H9 (cell line): Measurements from ENCODE around the gene MRLN. TPM values are rescaled to one million over a fixed set of nuclear protein-coding genes. Genes with fewer than 3 reads are reported as not detected.

Experiments
- DNase-seq: peaks from one replicate; pipeline ENCODE4 v3.0.0-alpha.2; 2017
- H2AFZ ChIP-seq: one replicate; pipeline ENCODE4 v1.6.1; 2013; ENCODE audit warnings: mild to moderate bottlenecking, low read length, control low read depth, moderate library complexity
- H2AK5ac ChIP-seq: 2 replicates; pipeline ENCODE4 v1.6.1; 2013; ENCODE audit warnings: low read length, control low read depth, mixed read lengths; ENCODE audit not compliant: insufficient read length
- H2BK120ac ChIP-seq: one replicate; pipeline ENCODE4 v1.6.1; 2013; ENCODE audit warnings: low read depth, mild to moderate bottlenecking, low read length, control low read depth, inconsistent platforms; ENCODE audit not compliant: poor library complexity, severe bottlenecking
- H2BK12ac ChIP-seq: 2 replicates; pipeline ENCODE4 v1.6.1; 2013; ENCODE audit warnings: low read length, control low read depth, mixed read lengths, low read depth; ENCODE audit not compliant: insufficient read length
- H2BK15ac ChIP-seq: 2 replicates; pipeline ENCODE4 v1.6.1; 2013; ENCODE audit warnings: low read depth, low read length, control low read depth
- H2BK20ac ChIP-seq: one replicate; pipeline ENCODE4 v1.6.1; 2013; ENCODE audit warnings: low read depth, mild to moderate bottlenecking, low read length, control low read depth, inconsistent platforms; ENCODE audit not compliant: poor library complexity, severe bottlenecking
- H2BK5ac ChIP-seq: 2 replicates; pipeline ENCODE4 v1.6.1; 2013; ENCODE audit warnings: low read length, control low read depth, mixed read lengths; ENCODE audit not compliant: insufficient read length
- H3K14ac ChIP-seq: 2 replicates; pipeline ENCODE4 v1.6.1; 2013; ENCODE audit warnings: low read length, control low read depth; ENCODE audit not compliant: insufficient read depth
- H3K18ac ChIP-seq: 2 replicates; pipeline ENCODE4 v1.6.1; 2013; ENCODE audit warnings: low read depth, mild to moderate bottlenecking, mixed read lengths, low read length, control low read depth; ENCODE audit not compliant: insufficient read length
- H3K23ac ChIP-seq: 2 replicates; pipeline ENCODE4 v1.6.1; 2013; ENCODE audit warnings: low read length, control low read depth, mixed read lengths, low read depth; ENCODE audit not compliant: insufficient read length
- H3K23me2 ChIP-seq: 2 replicates; pipeline ENCODE4 v1.6.1; 2013; ENCODE audit warnings: low read depth, mild to moderate bottlenecking, mixed read lengths, low read length, control low read depth; ENCODE audit not compliant: insufficient read length, poor library complexity, severe bottlenecking
- H3K27ac ChIP-seq: 2 replicates; pipeline ENCODE4 v1.5.1; 2013; ENCODE audit warnings: low read length, control low read depth, mixed read lengths, low read depth; ENCODE audit not compliant: insufficient read length
- H3K27me3 ChIP-seq: 2 replicates; pipeline ENCODE4 v1.6.1; 2013; ENCODE audit warnings: low read length, control low read depth, inconsistent platforms; ENCODE audit not compliant: insufficient read depth
- H3K4ac ChIP-seq: 2 replicates; pipeline ENCODE4 v1.6.1; 2013; ENCODE audit warnings: low read depth, mild to moderate bottlenecking, control low read depth, inconsistent platforms, low read length, moderate library complexity
- H3K4me1 ChIP-seq: 2 replicates; pipeline ENCODE4 v1.6.1; 2013; ENCODE audit warnings: low read length, control low read depth, inconsistent platforms; ENCODE audit not compliant: insufficient read depth
- H3K4me2 ChIP-seq: 2 replicates; pipeline ENCODE4 v1.6.1; 2013; ENCODE audit warnings: low read length, control low read depth, mixed read lengths; ENCODE audit not compliant: insufficient read length, insufficient read depth
- H3K56ac ChIP-seq: 2 replicates; pipeline ENCODE4 v1.6.1; 2013; ENCODE audit warnings: low read depth, mild to moderate bottlenecking, mixed read lengths, low read length, control low read depth; ENCODE audit not compliant: insufficient read length
- H3K79me1 ChIP-seq: 2 replicates; pipeline ENCODE4 v1.6.1; 2013; ENCODE audit warnings: low read depth, mild to moderate bottlenecking, moderate library complexity, low read length, control low read depth, inconsistent platforms; ENCODE audit not compliant: insufficient read depth, poor library complexity, severe bottlenecking
- H3K79me2 ChIP-seq: 2 replicates; pipeline ENCODE4 v1.6.1; 2013; ENCODE audit warnings: low read length, control low read depth, inconsistent platforms; ENCODE audit not compliant: insufficient read depth
- H3K9ac ChIP-seq: 2 replicates; pipeline ENCODE4 v1.6.1; 2013; ENCODE audit warnings: low read length, control low read depth, mixed read lengths; ENCODE audit not compliant: insufficient read length; ENCODE audit errors: extremely low read depth
- H3K9me3 ChIP-seq: one replicate; pipeline ENCODE4 v1.6.1; 2013; ENCODE audit warnings: low read depth, low read length, inconsistent platforms; ENCODE audit not compliant: control insufficient read depth
- H3T11ph ChIP-seq: one replicate; pipeline ENCODE4 v1.6.1; 2013; ENCODE audit warnings: mild to moderate bottlenecking, low read length, control low read depth, inconsistent platforms
- H4K20me1 ChIP-seq: one replicate; pipeline ENCODE4 v1.6.1; 2013; ENCODE audit not compliant: control insufficient read depth, insufficient read length, insufficient read depth
- H4K5ac ChIP-seq: 2 replicates; pipeline ENCODE4 v1.6.1; 2013; ENCODE audit warnings: low read depth, mild to moderate bottlenecking, mixed read lengths, low read length, control low read depth; ENCODE audit not compliant: insufficient read length
- H4K8ac ChIP-seq: replicated peaks from 2 replicates; pipeline ENCODE4 v1.6.1; 2013; ENCODE audit warnings: low read length, control low read depth, mixed read lengths, low read depth; ENCODE audit not compliant: insufficient read length
- H4K91ac ChIP-seq: 2 replicates; pipeline ENCODE4 v1.6.1; 2013; ENCODE audit warnings: low read depth, mild to moderate bottlenecking, moderate library complexity, mixed read lengths, low read length, control low read depth; ENCODE audit not compliant: insufficient read length
- H3K27ac Mint-ChIP-seq, 3 experiments: 2 replicates in 2 of 3; 3 replicates in 1 of 3; pipeline ENCODE4 v1.8.0; 2020 to 2021; ENCODE audit warnings: mixed read lengths in 3 of 3, mild to moderate bottlenecking in 1 of 3, moderate library complexity in 1 of 3
- H3K27me3 Mint-ChIP-seq: 2 replicates; pipeline ENCODE4 v1.8.0; 2021; ENCODE audit warnings: low read depth, mild to moderate bottlenecking, moderate library complexity, mixed read lengths
- H3K36me3 Mint-ChIP-seq, 3 experiments: 2 replicates in 2 of 3; 3 replicates in 1 of 3; pipeline ENCODE4 v1.8.0; 2020 to 2021; ENCODE audit warnings: low read depth in 3 of 3, mixed read lengths in 3 of 3; ENCODE audit not compliant: insufficient read depth in 1 of 3
- H3K4me1 Mint-ChIP-seq, 2 experiments: 2 replicates each; pipeline ENCODE4 v1.8.0; 2020; ENCODE audit warnings: mixed read lengths in 2 of 2
- H3K4me3 Mint-ChIP-seq, 2 experiments: 2 replicates in 1 of 2; 3 replicates in 1 of 2; pipeline ENCODE4 v1.8.0; 2020 to 2021; ENCODE audit warnings: mild to moderate bottlenecking in 2 of 2, mixed read lengths in 2 of 2, moderate library complexity in 1 of 2
- H3K9me3 Mint-ChIP-seq, 2 experiments: 2 replicates in 1 of 2; 3 replicates in 1 of 2; pipeline ENCODE4 v1.8.0; 2020; ENCODE audit warnings: mild to moderate bottlenecking in 2 of 2, mixed read lengths in 2 of 2, moderate library complexity in 1 of 2
- CTCF ChIP-seq: fragments of 200-600 bp; sonication (generic); conservative IDR thresholded peaks from 3 replicates; pipeline ENCODE4 v1.8.0; 2021; ENCODE audit warnings: antibody characterized with exemption, mild to moderate bottlenecking
- WGBS: extraction: QIAGEN DNeasy Blood & Tissue Kit; methylation state at CpG from one replicate; pipeline ENCODE4 v1.1.7; 2013; ENCODE audit warnings: missing lambda C conversion rate, low lambda C conversion rate, mixed read lengths; ENCODE audit not compliant: insufficient read length; ENCODE audit errors: extremely low coverage; 5-methylcytosine and 5-hydroxymethylcytosine counted together
- total RNA-seq: library from RNA; stranded (reverse); gene quantifications from 2 replicates; pipeline ENCODE4 v1.2.1, GENCODE V29; 2021

MRLN gene
- total RNA-seq, 1 experiment from 2014 or later, result not detected

DNA sequence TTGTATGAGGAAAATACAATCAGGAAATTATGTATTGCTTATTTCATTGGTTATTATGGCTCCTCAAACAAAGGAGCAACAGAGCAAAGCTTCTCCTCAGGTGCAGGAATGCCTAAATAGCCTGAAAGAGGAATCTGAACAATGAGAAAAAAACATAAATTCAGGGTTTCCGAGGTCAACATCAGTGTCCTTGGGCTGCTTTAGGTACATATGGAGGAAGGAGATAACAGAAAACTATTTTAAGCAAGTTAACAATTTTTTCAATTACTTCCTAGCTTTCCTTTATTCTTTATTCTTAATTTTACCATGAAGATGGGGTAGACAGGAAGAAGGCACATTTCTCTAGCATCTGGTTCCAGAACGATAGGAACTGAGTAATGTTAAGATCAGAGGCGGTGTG lies 57.6 kb downstream of the MRLN start:
- no peak overlapping the region for H4K5ac ChIP-seq
- no peak overlapping the region for H3K14ac ChIP-seq
- TF ChIP-seq CTCF, result no peak
- no peak overlapping the region for H2AK5ac ChIP-seq
- no peak overlapping the region for H3K9ac ChIP-seq
- H4K8ac ChIP-seq, result no peak overlapping the region
- H3K4me1 Mint-ChIP-seq, result peaks cover 4 to 9% of the 10 kb centered on the region in 2 experiments
- no peak overlapping the region for H4K91ac ChIP-seq
- H3K27me3 ChIP-seq, result no peaks in the 10 kb centered on the region
- no peak overlapping the region for H2BK15ac ChIP-seq
- H3K56ac ChIP-seq, result no peak overlapping the region
- no peak for DNase-seq
- H3K27ac Mint-ChIP-seq, result no peak overlapping the region
- no peaks in the 10 kb centered on the region for H3K23me2 ChIP-seq
- H2BK20ac ChIP-seq, result no peak overlapping the region
- H3T11ph ChIP-seq, result no peak overlapping the region
- H3K79me1 ChIP-seq, result no peaks in the 10 kb centered on the region
- no peaks in the 10 kb centered on the region for H4K20me1 ChIP-seq
- WGBS, result no CpG with 5 or more reads among the region's 3 CpGs
- H2BK12ac ChIP-seq, result no peak overlapping the region
- H3K27ac ChIP-seq, result no peak overlapping the region
- H3K79me2 ChIP-seq, result no peaks in the 10 kb centered on the region
- H3K4me2 ChIP-seq, result no peak overlapping the region
- H3K23ac ChIP-seq, result no peak overlapping the region
- no peaks in the 10 kb centered on the region for H3K27me3 Mint-ChIP-seq
- H3K18ac ChIP-seq, result no peak overlapping the region
- H3K4me1 ChIP-seq, result no peaks in the 10 kb centered on the region
- no peaks in the 10 kb centered on the region for H3K9me3 ChIP-seq
- H3K4ac ChIP-seq, result no peak overlapping the region
- H2BK5ac ChIP-seq, result no peak overlapping the region
- no peak overlapping the region for H2AFZ ChIP-seq
- H2BK120ac ChIP-seq, result no peak overlapping the region
- H3K4me3 Mint-ChIP-seq, result no peak overlapping the region
- H3K36me3 Mint-ChIP-seq, result peaks cover 2 to 29% (median 9%) of the 10 kb centered on the region in 3 experiments; a peak in 6 of 7 replicates
- H3K9me3 Mint-ChIP-seq, result peaks cover 4 to 5% of the 10 kb centered on the region in 2 experiments; a peak in 3 of 5 replicates
